Measurements from ENCODE around the gene PRRG2.

DNA sequence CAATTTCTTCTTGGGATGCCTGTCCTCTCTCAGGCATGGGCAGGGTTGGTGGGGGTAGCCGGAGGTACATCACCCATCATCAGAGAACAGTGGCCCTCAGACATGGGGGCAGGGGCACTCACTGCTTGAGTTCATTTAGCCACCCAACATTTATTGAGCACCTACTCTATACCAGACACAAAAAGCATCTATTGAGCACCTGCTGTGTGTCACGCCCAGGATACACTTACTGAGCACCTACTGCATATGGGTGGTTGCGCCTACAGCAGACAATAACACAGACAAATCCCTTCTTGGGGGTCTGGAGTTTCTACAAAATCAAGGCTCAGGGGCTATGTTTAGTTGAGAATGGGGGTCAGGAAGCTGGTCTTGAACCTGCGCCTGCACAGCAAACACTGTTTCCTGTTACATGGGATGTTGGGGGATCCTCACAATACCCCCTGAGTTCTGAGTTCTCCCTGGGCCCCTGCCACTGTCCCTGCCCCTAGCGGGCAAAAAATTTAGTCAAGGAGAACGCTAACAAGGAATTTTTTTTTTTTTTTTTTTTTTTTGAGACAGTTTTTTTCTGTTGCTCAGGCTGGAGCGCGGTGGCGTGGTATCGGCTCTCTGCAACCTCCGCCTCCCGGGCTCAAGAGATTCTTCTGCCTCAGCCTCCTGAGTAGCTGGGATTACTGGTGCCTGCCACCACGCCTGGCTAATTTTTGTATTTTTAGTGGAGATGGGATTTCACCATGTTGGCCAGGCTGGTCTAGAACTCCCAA, 41.7 kb upstream of the PRRG2 start:
- TF ChIP-seq POU2F2 (IDR thresholded peaks at IDR 0.05; ENCODE audit: low read depth, low read length) = no peak
- TF ChIP-seq TAF1 (IDR thresholded peaks at IDR 0.05; ENCODE audit: low read depth, low read length) = no peak
- no peak for TF ChIP-seq POLR2A (IDR thresholded peaks at IDR 0.05; ENCODE audit: low read depth, low read length)
- no peak for TF ChIP-seq POLR2AphosphoS5 (IDR thresholded peaks at IDR 0.05; ENCODE audit: low read depth, low read length)
- no peak for TF ChIP-seq SPI1 (IDR thresholded peaks at IDR 0.05; ENCODE audit: low read depth, low read length)

Data from GM12891 (cell line).